H1 (cell line): ENCODE results near the gene HIVEP3. TPM values are rescaled to one million over a fixed set of nuclear protein-coding genes. Genes with fewer than 3 reads are reported as not detected.

Experiments
- CEBPB ChIP-seq: IDR thresholded peaks from 2 replicates; pipeline ENCODE4 v1.6.1; 2012; ENCODE audit warnings: low read depth, low read length
- CTCF ChIP-seq, 3 experiments: IDR thresholded peaks; 1 replicate in 2 of 3; 2 replicates in 1 of 3; pipeline versions ENCODE4 v1.5.1 to v1.6.1; 2011; ENCODE audit warnings: low read length in 3 of 3, mild to moderate bottlenecking in 3 of 3, inconsistent platforms in 2 of 3, low read depth in 1 of 3, moderate library complexity in 1 of 3; ENCODE audit not compliant: insufficient read depth in 1 of 3; ENCODE audit errors: control extremely low read depth in 1 of 3
- NRF1 ChIP-seq: IDR thresholded peaks from 2 replicates; pipeline ENCODE4 v1.6.1; 2011; ENCODE audit warnings: mild to moderate bottlenecking, low read depth, low read length, improper control_type of control experiment
- PHF8 ChIP-seq: fragments of 200-600 bp; sonication (generic); conservative IDR thresholded peaks from 2 replicates; pipeline ENCODE4 v1.7.1; 2012; ENCODE audit warnings: low read depth, mild to moderate bottlenecking, inconsistent platforms, low read length, moderate library complexity
- SP1 ChIP-seq: IDR thresholded peaks from 2 replicates; pipeline ENCODE4 v1.6.1; 2011; ENCODE audit warnings: low read depth, low read length
- polyA plus RNA-seq, 7 experiments: library from polyadenylated mRNA; depleted of rRNA in 3 of 7; stranded (reverse) in 5 of 7; unstranded in 2 of 7; fragments of >200 nt in 5 of 7; fragments of 200-250 nt in 2 of 7; gene quantifications; 1 replicate in 5 of 7; 2 replicates in 1 of 7; 4 replicates in 1 of 7; pipeline versions ENCODE4 v1.2.1 to v1.2.3, GENCODE V29; 2011 to 2013; ENCODE audit warnings: missing spikeins in 2 of 7, mixed read lengths in 2 of 7
- total RNA-seq: library from RNA; stranded (reverse); fragmentation: NEBNext Ultra II Directional; extraction: Animal tissue kit (Norgen Biotek cat#: 25700); gene quantifications from 2 replicates; pipeline ENCODE4 v1.2.1, GENCODE V29; 2021

HIVEP3 gene
- total and polyA plus RNA-seq, 2 of the 8 experiments (the other 6 are each of a cell fraction or from before 2014, with no cell fraction given), result 0.24 to 0.69 TPM

DNA sequence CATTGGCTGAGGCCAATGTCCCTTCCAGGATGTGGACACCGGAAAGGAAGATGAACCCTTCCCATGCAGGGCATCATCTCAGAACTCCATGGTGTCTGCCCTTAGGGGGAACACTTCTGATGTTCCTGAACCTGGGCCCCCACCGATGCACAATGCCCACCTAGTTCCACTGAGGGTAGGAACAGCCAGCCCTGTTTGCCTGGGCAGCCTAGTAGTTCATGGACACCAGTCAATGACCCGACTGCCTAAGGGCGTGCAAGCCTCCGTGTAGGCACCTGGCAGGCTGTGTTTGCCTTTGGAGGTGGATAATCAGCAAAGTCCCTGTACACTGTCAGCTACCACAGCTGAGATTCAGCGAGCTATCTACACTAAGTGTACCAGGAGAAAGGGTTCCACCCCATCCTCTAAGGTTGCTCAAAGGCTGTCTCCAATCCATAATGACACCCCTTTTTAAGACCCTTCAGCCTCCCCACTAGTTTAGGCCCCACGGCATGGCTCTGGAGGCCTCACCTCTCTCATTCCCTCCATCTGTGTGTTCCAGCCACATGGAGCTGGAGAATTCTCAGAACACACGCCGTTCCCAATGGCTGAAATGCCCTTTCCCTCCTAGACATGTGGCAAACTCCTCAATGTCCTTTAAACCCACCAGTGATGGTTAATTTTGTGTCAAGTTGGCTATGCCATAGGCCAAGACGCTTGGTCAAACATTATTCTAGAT, 309.4 kb downstream of the HIVEP3 start (continued):
- TF ChIP-seq CTCF (IDR thresholded peaks at IDR 0.05; ENCODE audit: control extremely low read depth in 1 of 3, insufficient read depth in 1 of 3, low read depth in 1 of 3, low read length in 3 of 3) (no peak), SP1 (no peak), CEBPB (no peak), PHF8 (no peak), NRF1 (no peak)
